Bronchial epithelial cell (primary cell): Measurements from ENCODE around the gene HK3. TPM values are rescaled to one million over a fixed set of nuclear protein-coding genes. Genes with fewer than 3 reads are reported as not detected.

Experiments
- DNase-seq: peaks from one replicate; pipeline ENCODE4 v3.0.0-alpha.2; 2010; ENCODE audit warnings: low read depth
- FAIRE-seq: peaks from 2 replicates; lab custom pipeline; 2011; peaks lifted over from hg19 to GRCh38; lab: Jason Lieb, UNC
- H3K27me3 ChIP-seq: 2 replicates; pipeline ENCODE4 v1.5.1; 2011; ENCODE audit warnings: low read length; ENCODE audit not compliant: control insufficient read depth, insufficient read depth
- H3K36me3 ChIP-seq: 2 replicates; pipeline ENCODE4 v1.5.1; 2011; ENCODE audit warnings: low read length; ENCODE audit not compliant: control insufficient read depth, insufficient read depth
- H3K4me3 ChIP-seq: 2 replicates; pipeline ENCODE4 v1.5.1; 2011; ENCODE audit warnings: mild to moderate bottlenecking, low read depth, low read length, control low read depth
- CTCF ChIP-seq: IDR thresholded peaks from 2 replicates; pipeline ENCODE4 v1.5.1; 2011; ENCODE audit warnings: mild to moderate bottlenecking, moderate library complexity, low read length, control low read depth, inconsistent platforms; ENCODE audit not compliant: insufficient read depth, severe bottlenecking
- total RNA-seq: library from RNA; depleted of rRNA; stranded (reverse); fragments of >200 nt; gene quantifications from 2 replicates; pipeline ENCODE4 v1.2.1, GENCODE V29; 2014

Gene HK3
- total RNA-seq, 1 donor from 2014 or later: under 0.01 TPM

DNA sequence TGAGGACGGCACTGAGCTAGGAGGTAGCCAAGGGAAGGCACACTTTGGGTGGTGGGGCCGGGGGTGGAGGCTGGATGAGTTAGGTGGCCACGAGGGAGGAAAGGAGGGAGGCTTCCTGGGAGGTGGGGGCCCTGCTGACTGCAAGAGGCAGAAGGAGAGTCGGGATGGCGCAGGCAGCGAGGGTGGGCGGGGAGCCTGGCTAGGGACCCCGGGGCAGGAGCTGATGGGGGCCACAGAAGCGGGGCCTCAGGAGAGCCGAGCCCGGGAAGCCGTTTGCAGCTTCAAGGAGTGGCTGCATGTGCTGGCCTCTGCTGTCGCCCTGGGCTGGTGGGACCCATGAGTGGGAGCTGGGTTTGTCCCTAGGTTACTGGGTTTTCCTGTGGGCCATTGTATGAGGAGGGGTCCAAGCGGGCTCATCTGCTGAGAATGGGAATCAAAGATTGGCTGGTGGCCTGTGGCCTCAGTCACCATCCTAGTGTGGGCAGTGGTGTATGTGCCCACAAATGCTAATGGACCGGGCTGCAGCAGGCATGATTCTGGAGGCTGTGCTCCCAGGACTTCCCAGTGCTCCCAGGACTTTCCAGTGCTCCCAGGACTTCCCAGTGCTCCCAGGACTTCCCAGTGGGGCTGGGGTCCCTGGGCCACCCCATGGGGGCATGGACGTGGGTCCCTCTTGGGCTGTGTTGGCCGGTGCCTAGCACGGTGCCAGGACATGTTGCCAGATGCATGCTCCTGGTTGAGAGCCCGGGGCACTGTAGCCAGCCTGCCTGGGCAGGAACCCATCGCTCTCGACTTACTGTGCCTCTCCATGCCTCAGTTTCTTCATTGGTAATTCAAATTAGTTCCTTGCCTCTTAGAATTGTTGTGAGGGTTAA is 48.5 kb downstream of the HK3 start:
- Histone ChIP-seq H3K4me3 (no peak overlapping the region), H3K27me3 (peaks cover 4% of the 10 kb centered on the region), H3K36me3 (no peaks in the 10 kb centered on the region)
- TF ChIP-seq CTCF: no peak
- FAIRE-seq: no peak
- no peak for DNase-seq

- Histone ChIP-seq H3K36me3 (no peaks in the 10 kb centered on the region), H3K27me3 (peaks cover 4% of the 10 kb centered on the region), H3K4me3 (no peak overlapping the region)
- FAIRE-seq: no peak
- DNase-seq: no peak
- no peak for TF ChIP-seq CTCF
Measured at GRCh38 chr5:176849611-176850227, 49.4 kb downstream of the HK3 start.

DNA sequence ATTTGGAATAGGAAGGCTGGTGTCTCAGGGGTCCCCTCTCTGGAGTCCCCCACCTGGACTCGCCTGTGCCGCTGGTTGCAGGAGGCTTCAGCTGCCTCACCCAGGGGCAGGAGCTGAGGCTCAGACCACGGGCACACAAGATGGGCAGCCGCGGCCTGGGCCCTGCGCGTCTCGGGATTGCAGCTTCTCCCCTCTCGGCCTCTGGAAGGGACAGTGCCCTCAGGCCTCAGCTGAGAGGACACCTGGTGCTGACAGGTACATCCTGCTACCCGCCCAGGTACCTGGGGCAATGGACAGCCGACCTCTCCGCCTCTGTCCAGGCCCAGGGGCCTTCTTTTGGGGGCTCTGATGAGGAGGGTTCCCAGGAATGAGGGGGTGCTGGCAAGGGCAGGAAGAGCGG is 50.5 kb downstream of the HK3 start:
- H3K4me3 ChIP-seq: no peak overlapping the region
- DNase-seq (no peak), FAIRE-seq (no peak)
- H3K27me3 ChIP-seq: peaks cover 4% of the 10 kb centered on the region
- no peaks in the 10 kb centered on the region for H3K36me3 ChIP-seq
- no peak for TF ChIP-seq CTCF

DNA sequence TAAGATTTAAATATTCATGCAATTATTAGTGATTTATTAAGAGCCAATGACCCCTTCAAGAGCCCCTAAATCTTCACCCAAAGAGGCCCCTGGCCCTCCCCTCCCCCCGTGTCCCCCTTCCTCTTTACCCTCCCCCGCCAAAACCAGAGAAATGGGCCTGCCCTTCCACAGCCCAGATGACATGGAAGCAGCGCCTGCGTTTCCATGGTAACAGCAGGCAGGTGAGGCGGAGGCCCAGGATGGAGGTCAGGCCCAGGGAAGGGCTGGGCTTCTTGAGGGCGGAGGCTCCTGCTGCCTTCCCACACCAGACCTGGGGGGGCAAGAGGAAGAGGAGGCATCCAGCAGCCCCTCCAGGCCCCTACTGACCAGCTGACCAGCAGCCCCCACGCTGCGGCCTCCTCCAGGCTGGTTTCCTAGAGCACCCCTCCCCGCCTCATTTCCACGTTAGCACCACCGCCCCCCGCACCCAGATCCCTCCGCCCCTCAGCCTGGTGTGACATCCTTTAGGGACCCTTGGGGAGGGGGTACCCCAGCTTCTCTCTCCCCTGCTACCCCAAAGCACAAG is 51.3 kb downstream of the HK3 start:
- Histone ChIP-seq H3K4me3 (no peak overlapping the region), H3K27me3 (peaks cover 4% of the 10 kb centered on the region), H3K36me3 (no peaks in the 10 kb centered on the region)
- TF ChIP-seq CTCF: no peak
- FAIRE-seq (no peak), DNase-seq (no peak)

DNA sequence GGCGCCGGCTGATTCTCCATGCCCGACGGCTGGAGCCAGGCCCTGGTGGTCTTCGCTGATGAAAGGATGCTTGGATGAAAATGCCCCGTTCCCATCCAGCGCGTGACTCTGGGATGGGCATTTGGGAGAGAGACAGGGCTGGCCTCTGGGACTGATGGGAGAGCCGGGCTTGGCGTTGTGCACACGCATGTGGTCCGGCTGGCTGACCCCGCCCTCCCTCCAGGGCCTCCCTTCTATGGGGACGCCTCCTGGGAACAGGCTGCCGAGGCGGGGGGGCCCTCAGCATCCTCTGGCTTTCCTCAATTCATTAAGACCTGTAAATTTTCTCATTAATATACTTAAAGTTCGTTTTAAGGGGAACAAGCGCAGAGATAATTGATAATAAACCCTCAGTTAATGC is 52.0 kb downstream of the HK3 start:
- H3K36me3 ChIP-seq: no peaks in the 10 kb centered on the region
- DNase-seq (no peak), FAIRE-seq (no peak)
- TF ChIP-seq CTCF: no peak
- peaks cover 4% of the 10 kb centered on the region for H3K27me3 ChIP-seq
- no peak overlapping the region for H3K4me3 ChIP-seq
